GM23338 (cell line): ENCODE data around the gene CNIH3.

Experiments used
- CREB1 ChIP-seq: fragments of 250-450 bp; sonication (Bioruptor Pico); IDR thresholded peaks from 2 replicates; pipeline ENCODE4 v1.5.0; 2020; ENCODE audit warnings: low read depth, mild to moderate bottlenecking, moderate library complexity
- CTCF ChIP-seq, 2 experiments: fragments of 200-600 bp in 1 of 2; sonication (generic) in 1 of 2; conservative IDR thresholded peaks; 2 replicates each; pipeline versions ENCODE4 v1.5.1 to v1.6.1; 2016 to 2017; ENCODE audit warnings: antibody characterized with exemption in 2 of 2, low read depth in 2 of 2, mild to moderate bottlenecking in 2 of 2, moderate library complexity in 1 of 2
- ETS1 ChIP-seq: IDR thresholded peaks from 2 replicates; pipeline ENCODE4 v1.6.1; 2016; ENCODE audit warnings: antibody characterized with exemption
- EZH2 ChIP-seq: fragments of 200-600 bp; sonication (generic); IDR thresholded peaks from one replicate; pipeline ENCODE4 v1.8.0; 2017; ENCODE audit warnings: antibody characterized with exemption, mild to moderate bottlenecking, low read depth; ENCODE audit not compliant: unreplicated experiment
- EZH2phosphoT487 ChIP-seq: fragments of 200-600 bp; sonication (generic); IDR thresholded peaks from one replicate; pipeline ENCODE4 v1.8.1; 2018; ENCODE audit warnings: antibody characterized with exemption; ENCODE audit not compliant: unreplicated experiment
- JUNB ChIP-seq: IDR thresholded peaks from one replicate; pipeline ENCODE4 v1.6.1; 2016; ENCODE audit warnings: antibody characterized with exemption; ENCODE audit not compliant: unreplicated experiment
- POLR2AphosphoS5 ChIP-seq: IDR thresholded peaks from 2 replicates; pipeline ENCODE4 v1.6.1; 2016; ENCODE audit warnings: antibody characterized with exemption, low read depth
- REST ChIP-seq: IDR thresholded peaks from one replicate; pipeline ENCODE4 v1.6.1; 2018; ENCODE audit warnings: antibody characterized with exemption; ENCODE audit not compliant: unreplicated experiment
- STAT1 ChIP-seq: IDR thresholded peaks from one replicate; pipeline ENCODE4 v1.6.1; 2016; ENCODE audit warnings: antibody characterized with exemption; ENCODE audit not compliant: unreplicated experiment
- ZNF114 ChIP-seq: fragments of 250-450 bp; sonication (Bioruptor Pico); IDR thresholded peaks from 2 replicates; pipeline ENCODE4 v1.5.0; 2020; ENCODE audit warnings: mild to moderate bottlenecking, moderate library complexity

GRCh38 chr1:224617410-224618355 is 1.6 kb downstream of the CNIH3 start:
- TF ChIP-seq CTCF (conservative IDR thresholded peaks at IDR 0.05; ENCODE audit: low read depth in 2 of 2), result no peak
- TF ChIP-seq EZH2, result peak; percentile 94
- no peak for TF ChIP-seq POLR2AphosphoS5
- TF ChIP-seq EZH2phosphoT487, result peak; percentile 43
- no peak for TF ChIP-seq ETS1
- TF ChIP-seq CREB1 (CRISPR knock-in tag), result no peak
- TF ChIP-seq REST, result no peak
- no peak for TF ChIP-seq JUNB
- TF ChIP-seq ZNF114 (CRISPR knock-in tag), result no peak
- TF ChIP-seq STAT1, result no peak
